Left lung (tissue), 10 donors: ENCODE data around the gene SLC19A1. TPM values are rescaled to one million over a fixed set of nuclear protein-coding genes. Genes with fewer than 3 reads are reported as not detected.

Experiments
- ATAC-seq: fragments of 200-7000 bp; cut with Tn5 transposase; one replicate; pipeline ENCODE4 v1.9.1; 2020; ENCODE audit warnings: moderate library complexity
- DNase-seq, 4 donors: peaks; one replicate each; pipeline ENCODE4 v3.0.0-alpha.2; 2013 to 2020
- H3K27ac ChIP-seq, 2 donors: fragments of 200-600 bp; sonication (generic) in 1 of 2; one replicate each; pipeline versions ENCODE4 v1.5.0 to v1.8.0; 2020 to 2021
- H3K27me3 ChIP-seq, 2 donors: fragments of 200-600 bp; sonication (generic) in 1 of 2; one replicate each; pipeline versions ENCODE4 v1.5.0 to v1.8.0; 2020 to 2021
- H3K36me3 ChIP-seq, 2 donors: fragments of 200-600 bp; sonication (generic) in 1 of 2; one replicate each; pipeline versions ENCODE4 v1.5.0 to v1.8.0; 2020 to 2021
- H3K4me1 ChIP-seq, 2 donors: fragments of 200-600 bp; one replicate each; pipeline ENCODE4 v1.8.0; 2021
- H3K4me3 ChIP-seq, 2 donors: fragments of 200-600 bp; sonication (generic) in 1 of 2; one replicate each; pipeline versions ENCODE4 v1.5.0 to v1.8.0; 2020 to 2021; ENCODE audit warnings: mild to moderate bottlenecking in 1 of 2
- H3K9me3 ChIP-seq, 2 donors: fragments of 200-600 bp; sonication (generic) in 1 of 2; one replicate each; pipeline versions ENCODE4 v1.5.0 to v1.8.0; 2020 to 2021
- CTCF ChIP-seq, 2 donors: fragments of 200-600 bp; sonication (generic) in 1 of 2; IDR thresholded peaks; one replicate each; pipeline versions ENCODE4 v1.5.0 to v1.8.0; 2021; ENCODE audit warnings: antibody characterized with exemption in 2 of 2
- intact Hi-C, 2 donors: fragments of 100-400 bp; cut with DNase I; formaldehyde crosslinking; loops; one replicate each; pipeline versions ENCODE4 v1.11.2 to v1.14.2; 2022
- polyA plus RNA-seq, 6 donors: library from polyadenylated mRNA; unstranded; fragments of 120-200 nt; gene quantifications; one replicate each; pipeline ENCODE4 v1.2.1, GENCODE V29; 2013; ENCODE audit not compliant: insufficient read length in 6 of 6
- total RNA-seq, 2 donors: library from RNA; stranded (reverse); fragmentation: NEBNext Ultra II Directional; extraction: Animal tissue kit (Norgen Biotek cat#: 25700); gene quantifications; one replicate each; pipeline ENCODE4 v1.2.1, GENCODE V29; 2021
- donor health status: DM: no; HTN: yes; CAD: no.
- donor health status: DM: no; HTN: no; CAD: no.

The SLC19A1 gene
- total and polyA plus RNA-seq, 8 donors, result 22.4 to 50.4 (median 27.2) TPM

DNA sequence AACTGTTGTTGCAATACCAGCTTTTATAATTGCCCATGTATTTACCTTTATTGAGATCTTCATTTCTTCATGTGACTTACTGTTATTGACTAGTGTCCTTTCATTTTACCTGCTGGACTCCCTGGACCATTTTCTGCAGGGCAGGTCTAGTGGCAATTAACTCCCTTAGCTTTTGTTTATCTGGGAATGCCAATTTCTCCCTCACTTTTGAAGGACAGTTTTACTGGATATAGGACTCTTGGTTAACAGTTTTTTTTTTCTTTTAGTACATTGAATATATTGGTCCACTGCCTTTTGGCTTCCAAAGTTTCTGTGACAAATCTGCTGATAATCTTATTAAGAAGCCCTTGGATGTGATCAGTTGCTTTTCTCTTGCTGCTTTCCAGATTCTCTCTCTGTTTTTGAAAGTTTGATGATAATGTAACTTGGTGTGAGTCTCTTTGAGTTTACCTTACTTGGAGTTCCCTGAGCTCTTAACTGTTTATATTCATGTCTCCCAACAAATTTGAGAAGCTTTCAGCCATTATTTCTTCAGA, 80.4 kb downstream of the SLC19A1 start:
- no peaks in the 10 kb centered on the region for H3K36me3 ChIP-seq
- TF ChIP-seq CTCF (IDR thresholded peaks at IDR 0.05), result no peak
- intact Hi-C loops, result no loop called here

DNA sequence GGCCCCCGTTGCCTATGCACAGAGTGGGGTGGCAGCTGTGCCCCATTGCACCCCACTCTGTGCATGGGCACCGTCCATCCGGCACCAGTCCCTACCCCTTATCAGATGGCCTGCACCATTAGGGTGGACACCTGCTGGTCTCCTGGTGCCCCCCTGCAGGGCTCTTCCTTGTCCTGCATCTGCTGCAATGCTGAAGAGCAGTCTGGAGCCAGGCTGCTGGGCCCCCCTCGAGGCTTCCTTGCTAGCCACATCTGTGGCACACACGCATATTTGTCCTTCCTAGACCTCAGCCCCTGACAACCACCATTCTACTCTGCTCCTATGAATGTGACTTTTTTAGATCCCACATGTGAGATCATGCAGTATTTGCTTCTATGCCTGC, 80.9 kb downstream of the SLC19A1 start:
- Histone ChIP-seq H3K36me3 (no peaks in the 10 kb centered on the region), H3K4me3 (no peak overlapping the region), H3K9me3 (peaks cover 0 to 8% of the 10 kb centered on the region in 2 donors), H3K4me1 (no peaks in the 10 kb centered on the region), H3K27me3 (peaks cover 0 to 21% of the 10 kb centered on the region in 2 donors), H3K27ac (no peak overlapping the region)
- DNase-seq (no peak), ATAC-seq (no peak)
- TF ChIP-seq CTCF (IDR thresholded peaks at IDR 0.05), result no peak
- intact Hi-C loops, result no loop called here

More for the DNA sequence above, 80.4 kb downstream of the SLC19A1 start:
- no peak overlapping the region for H3K27ac ChIP-seq
- H3K27me3 ChIP-seq, result peaks cover 0 to 16% of the 10 kb centered on the region in 2 donors
- no peak for ATAC-seq
- peaks cover 0 to 8% of the 10 kb centered on the region in 2 donors for H3K9me3 ChIP-seq
- DNase-seq, result no peak
- H3K4me3 ChIP-seq, result no peak overlapping the region
- no peaks in the 10 kb centered on the region for H3K4me1 ChIP-seq

DNA sequence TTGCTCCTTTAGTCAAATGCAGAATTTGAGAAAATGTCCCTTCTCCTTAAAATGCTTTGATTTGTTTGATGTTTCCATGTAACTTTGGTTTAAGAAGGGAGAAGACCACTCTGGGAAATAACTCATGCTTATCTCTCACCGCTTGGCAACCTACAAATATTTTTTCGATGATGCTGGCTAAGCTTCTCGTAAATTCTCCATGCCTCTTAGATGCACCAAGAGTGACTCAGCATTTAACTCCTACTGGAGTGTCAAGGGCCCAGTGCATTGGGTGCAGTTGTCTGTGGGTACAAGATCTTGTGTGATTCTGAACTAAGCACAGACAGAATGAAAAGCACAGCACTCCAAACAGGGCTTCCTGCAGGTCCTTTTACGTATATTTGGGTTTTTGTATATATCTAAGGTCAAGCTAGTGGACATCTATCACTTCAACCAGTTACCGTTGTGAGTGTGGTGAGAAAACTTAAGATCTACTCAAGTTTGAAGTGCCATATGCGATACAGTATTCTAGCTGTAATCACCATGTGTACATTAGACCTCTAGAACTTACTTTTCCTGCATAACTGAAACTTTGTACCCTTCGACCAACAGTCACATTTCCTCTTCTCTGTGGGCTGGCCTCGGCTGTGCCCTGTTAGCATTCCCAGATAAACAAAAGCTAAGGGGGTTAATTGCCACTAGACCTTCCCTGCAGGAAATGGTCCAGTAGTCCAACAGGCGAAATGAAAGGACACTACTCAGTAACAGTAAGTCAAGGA, 81.5 kb downstream of the SLC19A1 start:
- H3K27me3 ChIP-seq, result peaks cover 0 to 26% of the 10 kb centered on the region in 2 donors
- intact Hi-C loops, result no loop called here
- DNase-seq (no peak), ATAC-seq (peak; percentile 55)
- no peaks in the 10 kb centered on the region for H3K36me3 ChIP-seq
- H3K27ac ChIP-seq, result peak overlapping the region in 1 of 2 donors; percentile 41
- H3K4me1 ChIP-seq, result peaks cover 0 to 1% of the 10 kb centered on the region in 2 donors
- peaks cover 0 to 8% of the 10 kb centered on the region in 2 donors for H3K9me3 ChIP-seq
- no peak overlapping the region for H3K4me3 ChIP-seq
- no peak for TF ChIP-seq CTCF (IDR thresholded peaks at IDR 0.05)

- peak overlapping the region in 1 of 2 donors; percentile 41 for H3K27ac ChIP-seq
- peaks cover 1 to 3% of the 10 kb centered on the region in 2 donors for H3K4me1 ChIP-seq
- no peak for TF ChIP-seq CTCF (IDR thresholded peaks at IDR 0.05)
- intact Hi-C loops, result no loop called here
- peaks cover 0 to 8% of the 10 kb centered on the region in 2 donors for H3K9me3 ChIP-seq
- no peak overlapping the region for H3K4me3 ChIP-seq
- H3K36me3 ChIP-seq, result no peaks in the 10 kb centered on the region
- DNase-seq (peak in 1 of 4 donors; percentile 72), ATAC-seq (no peak)
- peaks cover 0 to 26% of the 10 kb centered on the region in 2 donors for H3K27me3 ChIP-seq
Observed at GRCh38 chr21:45460011-45460565, 82.2 kb downstream of the SLC19A1 start.
